ENCODE measurements around the gene BAX. TPM values are rescaled to one million over a fixed set of nuclear protein-coding genes. Genes with fewer than 3 reads are reported as not detected.
A peak's percentile ranks its signal among the peaks of the same experiment; 100 is the strongest.

The BAX gene
- total and polyA plus RNA-seq, 9 of the 15 experiments (the other 6 are each of a cell fraction or from before 2014, with no cell fraction given), result 3.2 to 95.4 (median 44.5) TPM

GRCh38 chr19:48928164-48929025, 26.3 kb upstream of the BAX start:
- no peaks in the 10 kb centered on the region for H3K27me3 ChIP-seq (ENCODE audit: control insufficient read depth in 2 of 2, insufficient read depth in 2 of 2, low read length in 2 of 2)
- H2AFZ ChIP-seq (ENCODE audit: low read depth, low read length), result no peak overlapping the region
- no peaks in the 10 kb centered on the region for H3K9me3 ChIP-seq (replicated peaks; ENCODE audit: control insufficient read depth, insufficient read depth, low read depth, low read length)
- no peak overlapping the region for H3K4me2 ChIP-seq (ENCODE audit: insufficient read depth, low read length)
- 83% methylated on average over 13 of the region's 15 CpGs for WGBS (ENCODE audit: insufficient coverage, low coverage, missing lambda C conversion rate)
- H3K4me3 ChIP-seq, result no peak overlapping the region
- no peak for ATAC-seq
- H3K9ac ChIP-seq (ENCODE audit: insufficient read depth in 1 of 2, low read depth in 2 of 2, low read length in 2 of 2), result no peak overlapping the region
- no peaks in the 10 kb centered on the region; the same call in 2 of the 3 replicates for H3K79me2 ChIP-seq (ENCODE audit: control insufficient read depth, insufficient read depth, low read length)
- no peak for FAIRE-seq
- no TSS peak for BruUV-seq (replicated peaks)
- TF ChIP-seq RBM25 (IDR thresholded peaks at IDR 0.05; ENCODE audit: low read depth, low read length, severe bottlenecking), result peak; percentile 19
- no peak for TF ChIP-seq EGR1 (conservative IDR thresholded peaks at IDR 0.05)
- TF ChIP-seq CTCF (IDR thresholded peaks at IDR 0.05 in 2 of 3, conservative IDR thresholded peaks at IDR 0.05 in 1 of 3; ENCODE audit: insufficient read depth in 2 of 3, low read depth in 1 of 3, low read length in 3 of 3), result 0 out of 6 replicates have a peak, but pooled peaks of 1 of the 3 experiments have one; percentile 11
- 0 out of 4 replicates have a peak, but pooled peaks of 1 of the 2 experiments have one; percentile 10 for TF ChIP-seq MLLT1 (IDR thresholded peaks at IDR 0.05)
- H3K4me1 ChIP-seq (replicated peaks in 1 of 2; ENCODE audit: control insufficient read depth in 2 of 2, insufficient read depth in 2 of 2, low read length in 2 of 2), result peaks cover 8 to 18% of the 10 kb centered on the region in 2 experiments; a peak in 4 of 5 replicates
- peaks cover 4% of the 10 kb centered on the region; the same call in 1 of the 3 replicates for H3K36me3 ChIP-seq (ENCODE audit: control insufficient read depth, insufficient read depth, low read length)
- no peaks in the 10 kb centered on the region for H3K9me1 ChIP-seq (ENCODE audit: control insufficient read depth, insufficient read depth, low read length)
- no peaks in the 10 kb centered on the region for H4K20me1 ChIP-seq (replicated peaks; ENCODE audit: control insufficient read depth, insufficient read depth, low read length)
- no peak for DNase-seq (ENCODE audit: extremely low read depth in 1 of 4, low spot score in 3 of 4)
- CTCF ChIA-PET (ENCODE audit: low intra/inter-chr PET ratio), result interaction anchor here (0.6 to 0.7 kb wide), 2 partner anchors 27 to 145 kb away, joined by 3 to 4 read pairs; no protein-coding TSS in a partner anchor
- H3K27ac ChIP-seq (ENCODE audit: extremely low read depth, low read depth, low read length), result no peak overlapping the region
- POLR2A ChIA-PET, result interaction anchor here (0.9 to 1.4 kb wide), 4 partner anchors 9 to 35 kb away, joined by 3 to 6 read pairs (median 4); no protein-coding TSS in a partner anchor
- in situ Hi-C loops (cut with MboI), result no loop called here
- intact Hi-C loops (cut with micrococcal nuclease), result no loop called here
